GM12878 (cell line): ENCODE data around the gene TMCC3. TPM values are rescaled to one million over a fixed set of nuclear protein-coding genes. Genes with fewer than 3 reads are reported as not detected.

Experiments
- ATAC-seq: fragments of 200-7000 bp; cut with Tn5 transposase; 3 replicates; pipeline ENCODE4 v1.9.1; 2020; ENCODE audit warnings: mild to moderate bottlenecking, moderate library complexity
- BruUV-seq: library from RNA; stranded (reverse); fragments of 400-500 nt; replicated peaks from 2 replicates; lab custom pipeline; 2021; lab: Mats Ljungman, UMichigan
- CTCF ChIA-PET: fragments of 300-600 bp; sonication (Branson Sonifier 250); formaldehyde crosslinking; extraction: SDS; loops from one replicate; lab custom pipeline; 2021; ENCODE audit warnings: inconsistent platforms; lab: Yijun Ruan, JAX
- POLR2A ChIA-PET: fragments of 350-600 bp; formaldehyde crosslinking; extraction: SDS; loops from one replicate; lab custom pipeline; 2021; ENCODE audit warnings: inconsistent platforms; lab: Charles Lee
- RAD21 ChIA-PET: fragments of 300-600 bp; sonication (Branson Sonifier 250); formaldehyde crosslinking; loops from one replicate; lab custom pipeline; 2023; ENCODE audit warnings: antibody characterized with exemption; ENCODE audit not compliant: unreplicated experiment; lab: Charles Lee
- SMC1A ChIA-PET: fragments of 300-600 bp; sonication (Branson Sonifier 250); formaldehyde crosslinking; loops from one replicate; lab custom pipeline; 2023; ENCODE audit not compliant: unreplicated experiment, uncharacterized antibody; lab: Charles Lee
- DNase-seq: peaks from one replicate; pipeline ENCODE4 v3.0.0-alpha.2; 2011; ENCODE audit warnings: low read depth, low spot score
- FAIRE-seq: peaks from 3 replicates; lab custom pipeline; 2011; peaks lifted over from hg19 to GRCh38; lab: Jason Lieb, UNC
- H2AFZ ChIP-seq: 2 replicates; pipeline ENCODE4 v1.6.0; 2011; ENCODE audit warnings: low read depth, low read length, control low read depth; ENCODE audit not compliant: control insufficient read depth
- H3K27ac ChIP-seq: 2 replicates; pipeline ENCODE4 v1.5.1; 2011; ENCODE audit warnings: control low read depth; ENCODE audit not compliant: control insufficient read depth, insufficient read depth
- H3K27me3 ChIP-seq, 2 experiments: replicated peaks in 1 of 2; 2 replicates each; pipeline versions ENCODE4 v1.6.0 to v1.6.1; 2011; ENCODE audit warnings: low read length in 1 of 2; ENCODE audit not compliant: control insufficient read depth in 2 of 2, insufficient read depth in 2 of 2
- H3K36me3 ChIP-seq, 2 experiments: 2 replicates each; pipeline ENCODE4 v1.5.1; 2011; ENCODE audit warnings: low read length in 1 of 2; ENCODE audit not compliant: control insufficient read depth in 2 of 2, insufficient read depth in 2 of 2
- H3K4me1 ChIP-seq: 2 replicates; pipeline ENCODE4 v1.6.1; 2011; ENCODE audit warnings: mild to moderate bottlenecking, low read length, moderate library complexity, mixed read lengths; ENCODE audit not compliant: control insufficient read depth, insufficient read depth
- H3K4me2 ChIP-seq: 2 replicates; pipeline ENCODE4 v1.6.0; 2011; ENCODE audit warnings: control low read depth; ENCODE audit not compliant: control insufficient read depth, insufficient read depth
- H3K4me3 ChIP-seq: fragments of 200-600 bp; sonication (generic); 2 replicates; pipeline ENCODE4 v1.5.1; 2016
- H3K79me2 ChIP-seq: 2 replicates; pipeline ENCODE4 v1.6.0; 2011; ENCODE audit warnings: low read length; ENCODE audit not compliant: control insufficient read depth, insufficient read depth
- H3K9ac ChIP-seq: 2 replicates; pipeline ENCODE4 v1.8.0; 2011; ENCODE audit warnings: low read length, control low read depth, mixed read lengths; ENCODE audit not compliant: control insufficient read depth, insufficient read depth
- H3K9me3 ChIP-seq: replicated peaks from 3 replicates; pipeline ENCODE4 v1.5.1; 2011; ENCODE audit warnings: mild to moderate bottlenecking, low read length; ENCODE audit not compliant: control insufficient read depth, insufficient read depth
- H4K20me1 ChIP-seq: 2 replicates; pipeline ENCODE4 v1.6.0; 2011; ENCODE audit not compliant: control insufficient read depth, insufficient read depth
- ATF7 ChIP-seq: fragments of 450-650 bp; IDR thresholded peaks from 2 replicates; pipeline ENCODE4 v1.6.1; 2016; ENCODE audit warnings: low read depth, mild to moderate bottlenecking
- BRCA1 ChIP-seq: IDR thresholded peaks from 2 replicates; pipeline ENCODE4 v1.6.1; 2011; ENCODE audit warnings: low read depth, low read length, improper control_type of control experiment
- CBX3 ChIP-seq: fragments of 200-600 bp; sonication (generic); IDR thresholded peaks from 2 replicates; pipeline ENCODE4 v1.6.1; 2016; ENCODE audit warnings: low read depth, borderline replicate concordance
- HCFC1 ChIP-seq: fragments of 150-350 bp; IDR thresholded peaks from 2 replicates; pipeline ENCODE4 v1.6.1; 2014; ENCODE audit warnings: low read length
- TCF3 ChIP-seq: IDR thresholded peaks from 2 replicates; pipeline ENCODE4 v1.6.1; 2012; ENCODE audit warnings: low read depth, mild to moderate bottlenecking, low read length, borderline replicate concordance; ENCODE audit not compliant: insufficient read depth
- YY1 ChIP-seq: IDR thresholded peaks from 2 replicates; pipeline ENCODE4 v1.6.1; 2011; ENCODE audit warnings: low read depth, mild to moderate bottlenecking, low read length
- WGBS: methylation state at CpG from one replicate; pipeline ENCODE4 v1.1.6; 2016; ENCODE audit warnings: low lambda C conversion rate; ENCODE audit not compliant: insufficient replicate concordance, insufficient coverage; ENCODE audit errors: missing lambda C conversion rate; 5-methylcytosine and 5-hydroxymethylcytosine counted together
- in situ Hi-C: fragments of 300-500 bp; cut with MboI; formaldehyde crosslinking; loops from 9 replicates; pipeline ENCODE4 v1.14.3; 2018; ENCODE audit warnings: mixed read lengths
- intact Hi-C: fragments of 100-400 bp; cut with micrococcal nuclease; formaldehyde crosslinking; loops from one replicate; pipeline ENCODE4 v1.14.2; 2022; ENCODE audit not compliant: unreplicated experiment
- polyA plus RNA-seq, 11 experiments: library from polyadenylated mRNA; depleted of rRNA in 4 of 11; unstranded in 6 of 11; stranded (reverse) in 5 of 11; fragments of >200 nt; fragmentation: Nextera tagmentation in 4 of 11; fragmentation: Illumina TruSeq in 1 of 11; extraction: Ambion mirVana in 4 of 11; extraction: Trizol in 1 of 11; gene quantifications; 1 replicate in 1 of 11; 2 replicates in 10 of 11; pipeline versions ENCODE4 v1.2.1 to v1.2.3, GENCODE V29; 2011 to 2016; ENCODE audit warnings: inconsistent platforms in 2 of 11, missing spikeins in 2 of 11, low read depth in 1 of 11
- total RNA-seq, 4 experiments: library from RNA; depleted of rRNA in 3 of 4; stranded (reverse); fragments of >200 nt in 3 of 4; fragmentation: Illumina TruSeq in 1 of 4; extraction: Trizol in 1 of 4; gene quantifications; 2 replicates each; pipeline versions ENCODE4 v1.2.1 to v1.2.3, GENCODE V29; 2013 to 2021

The TMCC3 gene
- total and polyA plus RNA-seq, 10 of the 15 experiments (the other 5 are each of a cell fraction or from before 2014, with no cell fraction given) = 5.8 to 29.8 (median 12.6) TPM

DNA sequence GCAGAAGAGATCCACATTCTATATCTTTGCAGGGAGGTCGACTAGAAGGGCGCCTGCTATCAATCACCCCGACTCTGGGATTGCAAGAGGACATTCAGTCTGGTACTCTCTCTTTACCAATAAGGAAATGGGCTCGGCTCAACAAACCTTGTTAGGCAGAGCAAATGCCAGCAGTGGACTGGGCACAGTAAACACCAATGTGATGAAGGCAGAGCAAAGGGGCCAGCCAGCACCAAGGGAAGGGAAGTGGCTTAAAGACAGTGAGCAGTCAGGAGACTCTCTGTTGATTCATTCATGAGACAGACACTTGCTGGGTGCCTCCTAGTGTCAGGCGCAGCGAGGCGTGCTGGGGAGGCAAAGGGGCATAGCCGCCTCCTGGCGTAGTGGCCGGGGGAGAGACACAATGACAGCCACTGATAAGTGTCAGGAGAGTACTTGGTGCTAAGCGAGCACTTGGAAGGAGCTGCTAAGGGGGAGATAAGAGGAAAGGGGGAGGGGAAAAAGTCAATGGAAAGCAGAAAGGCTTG is 34.1 kb downstream of the TMCC3 start:
- no peak for ATAC-seq
- no TSS peak for BruUV-seq
- RAD21 ChIA-PET = no interaction called here
- Histone ChIP-seq H3K9ac (no peak overlapping the region), H3K9me3 (no peaks in the 10 kb centered on the region), H3K27ac (no peak overlapping the region), H3K4me1 (peaks cover 5% of the 10 kb centered on the region), H3K27me3 (no peaks in the 10 kb centered on the region), H3K4me3 (no peak overlapping the region), H3K4me2 (no peak overlapping the region), H4K20me1 (no peaks in the 10 kb centered on the region; the same call in 1 of the 2 replicates), H2AFZ (no peak overlapping the region), H3K79me2 (peaks cover 5% of the 10 kb centered on the region), H3K36me3 (no peaks in the 10 kb centered on the region; a peak in 2 of 4 replicates)
- TF ChIP-seq ATF7 (no peak), HCFC1 (no peak), CBX3 (no peak), BRCA1 (no peak), TCF3 (no peak), YY1 (no peak)
- DNase-seq = no peak
- POLR2A ChIA-PET = no interaction called here
- SMC1A ChIA-PET = interaction anchor here (1.0 kb wide), 1 partner anchor 31 kb away, joined by 4 read pairs; no protein-coding TSS in a partner anchor
- intact Hi-C loops (no loop called here), in situ Hi-C loops (no loop called here)
- CTCF ChIA-PET = interaction anchor here (1.1 kb wide), 1 partner anchor 12 kb away, joined by 3 read pairs; no protein-coding TSS in a partner anchor
- FAIRE-seq = no peak
- WGBS = 97% methylated on average over 11 of the region's 11 CpGs
